ENCODE measurements around the gene ORC5.

GRCh38 chr7:104185346-104185745 is 22.5 kb downstream of the ORC5 start:
- TF ChIP-seq POLR2A (IDR thresholded peaks at IDR 0.05) (no peak), POLR2AphosphoS5 (IDR thresholded peaks at IDR 0.05) (no peak)
- TF ChIP-seq, protein P1, sequence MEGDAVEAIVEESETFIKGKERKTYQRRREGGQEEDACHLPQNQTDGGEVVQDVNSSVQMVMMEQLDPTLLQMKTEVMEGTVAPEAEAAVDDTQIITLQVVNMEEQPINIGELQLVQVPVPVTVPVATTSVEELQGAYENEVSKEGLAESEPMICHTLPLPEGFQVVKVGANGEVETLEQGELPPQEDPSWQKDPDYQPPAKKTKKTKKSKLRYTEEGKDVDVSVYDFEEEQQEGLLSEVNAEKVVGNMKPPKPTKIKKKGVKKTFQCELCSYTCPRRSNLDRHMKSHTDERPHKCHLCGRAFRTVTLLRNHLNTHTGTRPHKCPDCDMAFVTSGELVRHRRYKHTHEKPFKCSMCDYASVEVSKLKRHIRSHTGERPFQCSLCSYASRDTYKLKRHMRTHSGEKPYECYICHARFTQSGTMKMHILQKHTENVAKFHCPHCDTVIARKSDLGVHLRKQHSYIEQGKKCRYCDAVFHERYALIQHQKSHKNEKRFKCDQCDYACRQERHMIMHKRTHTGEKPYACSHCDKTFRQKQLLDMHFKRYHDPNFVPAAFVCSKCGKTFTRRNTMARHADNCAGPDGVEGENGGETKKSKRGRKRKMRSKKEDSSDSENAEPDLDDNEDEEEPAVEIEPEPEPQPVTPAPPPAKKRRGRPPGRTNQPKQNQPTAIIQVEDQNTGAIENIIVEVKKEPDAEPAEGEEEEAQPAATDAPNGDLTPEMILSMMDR (IDR thresholded peaks at IDR 0.05 in 8 of 11, conservative IDR thresholded peaks at IDR 0.05 in 3 of 11): no peak
